Kidney (tissue), 14 donors: ENCODE data around the gene EDAR. TPM values are rescaled to one million over a fixed set of nuclear protein-coding genes. Genes with fewer than 3 reads are reported as not detected.

ENCODE experiments used
- DNase-seq, 5 donors: peaks; one replicate each; pipeline ENCODE4 v3.0.0-alpha.2; 2013 to 2020
- FAIRE-seq: peaks from 2 replicates; lab custom pipeline; 2012; peaks lifted over from hg19 to GRCh38; lab: Jason Lieb, UNC
- H3K27ac ChIP-seq, 2 donors: one replicate each; pipeline ENCODE4 v1.7.0; 2013; ENCODE audit warnings: low read depth in 2 of 2, low read length in 2 of 2, inconsistent platforms in 1 of 2
- H3K27me3 ChIP-seq: one replicate; pipeline ENCODE4 v1.7.1; 2013; ENCODE audit warnings: low read length, inconsistent platforms; ENCODE audit not compliant: control insufficient read depth, insufficient read depth
- H3K36me3 ChIP-seq, 3 donors: one replicate each; pipeline versions ENCODE4 v1.7.0 to v1.7.1; 2013; ENCODE audit warnings: low read length in 3 of 3, control low read depth in 1 of 3, inconsistent platforms in 1 of 3; ENCODE audit not compliant: insufficient read depth in 3 of 3, control insufficient read depth in 2 of 3
- H3K4me1 ChIP-seq, 3 donors: one replicate each; pipeline versions ENCODE4 v1.7.0 to v1.7.1; 2013; ENCODE audit warnings: low read length in 3 of 3, inconsistent platforms in 1 of 3, low read depth in 1 of 3; ENCODE audit not compliant: control insufficient read depth in 2 of 3, insufficient read depth in 2 of 3
- H3K4me3 ChIP-seq, 3 donors: one replicate each; pipeline versions ENCODE4 v1.7.0 to v1.8.1; 2013; ENCODE audit warnings: low read length in 3 of 3, control low read depth in 1 of 3, inconsistent platforms in 1 of 3
- H3K9ac ChIP-seq, 3 donors: one replicate each; pipeline versions ENCODE4 v1.7.0 to v1.7.1; 2013; ENCODE audit warnings: low read length in 3 of 3, control low read depth in 1 of 3, inconsistent platforms in 1 of 3
- H3K9me3 ChIP-seq, 3 donors: one replicate each; pipeline versions ENCODE4 v1.7.0 to v1.7.1; 2013; ENCODE audit warnings: low read length in 3 of 3, control low read depth in 1 of 3, inconsistent platforms in 1 of 3; ENCODE audit not compliant: control insufficient read depth in 2 of 3, insufficient read depth in 1 of 3
- intact Hi-C: fragments of 100-400 bp; cut with DNase I; formaldehyde crosslinking; loops from one replicate; pipeline ENCODE4 v1.11.1; 2022
- polyA plus RNA-seq: library from polyadenylated mRNA; stranded (reverse); fragments of 350-450 nt; fragmentation: Illumina TruSeq; extraction: RNeasy Lipid Tissue Mini Kit (QIAGEN cat#74804); gene quantifications from one replicate; pipeline ENCODE4 v1.2.3, GENCODE V29; 2014; ENCODE audit warnings: low read depth, low replicate concordance; ENCODE audit not compliant: insufficient read depth
- total RNA-seq: library from RNA; stranded (reverse); fragmentation: NEBNext Ultra II Directional; extraction: Animal tissue kit (Norgen Biotek cat#: 25700); gene quantifications from one replicate; pipeline ENCODE4 v1.2.1, GENCODE V29; 2021
- TF ChIP-seq, protein P1 (sequence below): IDR thresholded peaks from 3 replicates; pipeline ENCODE4 v1.5.1; 2012; ENCODE audit warnings: mild to moderate bottlenecking, moderate library complexity, borderline replicate concordance; ENCODE audit not compliant: insufficient read depth; ENCODE audit errors: extremely low read depth
- donor health status: control.
- donor health status: control.
- donor health status: control.
- donor health status: control.
- donor health status: control.
- donor health status: DM: yes; HTN: yes; CAD: no.
- donor health status: Normal renal cell carcinoma (clear cell type).

EDAR gene
- total and polyA plus RNA-seq, 2 donors from 2014 or later: 0.17 to 3.1 TPM

DNA sequence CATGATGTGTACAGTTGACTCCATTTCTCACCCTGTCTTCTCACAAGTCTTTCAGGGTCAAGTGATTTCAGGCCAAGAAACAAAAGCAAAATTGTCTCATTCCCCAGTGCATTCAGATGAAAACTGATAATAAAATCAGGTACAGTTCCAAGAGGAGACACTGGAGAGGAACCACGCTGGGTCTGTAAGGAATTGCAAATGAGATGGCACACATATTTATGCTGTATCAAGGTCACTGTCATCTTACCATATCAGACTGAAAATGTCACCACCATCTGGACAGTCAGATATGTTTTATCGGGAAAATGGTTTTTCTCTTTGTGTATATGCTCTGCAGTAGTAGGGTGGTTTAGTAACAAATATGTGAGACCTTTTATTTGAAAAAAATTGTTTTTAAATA is 110.7 kb downstream of the EDAR start:
- Histone ChIP-seq H3K4me1 (no peaks in the 10 kb centered on the region), H3K27me3 (no peaks in the 10 kb centered on the region), H3K27ac (no peak overlapping the region), H3K9me3 (peaks cover 0 to 9% (median 0%) of the 10 kb centered on the region in 3 donors), H3K36me3 (no peaks in the 10 kb centered on the region), H3K9ac (no peak overlapping the region), H3K4me3 (no peak overlapping the region)
- DNase-seq: no peak
- TF ChIP-seq, protein P1, sequence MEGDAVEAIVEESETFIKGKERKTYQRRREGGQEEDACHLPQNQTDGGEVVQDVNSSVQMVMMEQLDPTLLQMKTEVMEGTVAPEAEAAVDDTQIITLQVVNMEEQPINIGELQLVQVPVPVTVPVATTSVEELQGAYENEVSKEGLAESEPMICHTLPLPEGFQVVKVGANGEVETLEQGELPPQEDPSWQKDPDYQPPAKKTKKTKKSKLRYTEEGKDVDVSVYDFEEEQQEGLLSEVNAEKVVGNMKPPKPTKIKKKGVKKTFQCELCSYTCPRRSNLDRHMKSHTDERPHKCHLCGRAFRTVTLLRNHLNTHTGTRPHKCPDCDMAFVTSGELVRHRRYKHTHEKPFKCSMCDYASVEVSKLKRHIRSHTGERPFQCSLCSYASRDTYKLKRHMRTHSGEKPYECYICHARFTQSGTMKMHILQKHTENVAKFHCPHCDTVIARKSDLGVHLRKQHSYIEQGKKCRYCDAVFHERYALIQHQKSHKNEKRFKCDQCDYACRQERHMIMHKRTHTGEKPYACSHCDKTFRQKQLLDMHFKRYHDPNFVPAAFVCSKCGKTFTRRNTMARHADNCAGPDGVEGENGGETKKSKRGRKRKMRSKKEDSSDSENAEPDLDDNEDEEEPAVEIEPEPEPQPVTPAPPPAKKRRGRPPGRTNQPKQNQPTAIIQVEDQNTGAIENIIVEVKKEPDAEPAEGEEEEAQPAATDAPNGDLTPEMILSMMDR: no peak
- intact Hi-C loops: no loop called here
- FAIRE-seq: no peak

- no peak overlapping the region for H3K27ac ChIP-seq
- no peak overlapping the region for H3K9ac ChIP-seq
- no peak for DNase-seq
- FAIRE-seq: no peak
- TF ChIP-seq, protein P1: no peak
- H3K4me1 ChIP-seq: no peaks in the 10 kb centered on the region
- no peak overlapping the region for H3K4me3 ChIP-seq
- intact Hi-C loops: no loop called here
- H3K36me3 ChIP-seq: no peaks in the 10 kb centered on the region
- H3K27me3 ChIP-seq: no peaks in the 10 kb centered on the region
- peaks cover 0 to 9% (median 0%) of the 10 kb centered on the region in 3 donors for H3K9me3 ChIP-seq
These were observed 111.5 kb downstream of the EDAR start for GRCh38 chr2:108877506-108877905.

DNA sequence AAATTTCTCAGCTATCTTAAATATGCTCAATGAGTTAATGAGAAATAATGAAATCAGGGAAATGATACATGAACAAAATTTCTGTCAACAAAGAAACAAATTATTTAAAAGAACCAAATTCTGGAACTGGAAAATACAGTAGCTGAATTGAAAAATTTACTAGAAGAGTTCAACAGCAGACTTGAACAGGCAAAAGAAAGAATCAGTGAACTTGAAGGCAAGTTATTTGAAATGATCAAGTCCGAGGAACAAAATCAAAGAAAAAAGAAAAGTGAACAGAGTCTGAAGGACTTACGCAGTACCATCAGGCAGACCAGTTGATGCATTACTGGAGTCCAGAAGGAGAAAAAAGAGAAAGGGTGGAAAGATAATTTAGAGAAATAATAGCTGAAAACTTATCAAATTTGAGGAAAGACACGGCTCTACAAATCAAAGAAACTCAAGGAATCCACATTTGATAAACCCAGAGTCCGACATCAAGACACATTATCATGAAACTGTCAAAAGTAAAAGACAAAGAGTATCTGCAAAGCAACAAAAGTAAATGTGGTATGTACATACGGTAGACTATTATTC is 118.9 kb downstream of the EDAR start:
- H3K4me3 ChIP-seq: no peak overlapping the region
- H3K9ac ChIP-seq: no peak overlapping the region
- peaks cover 0 to 13% (median 0%) of the 10 kb centered on the region in 3 donors for H3K9me3 ChIP-seq
- intact Hi-C loops: no loop called here
- FAIRE-seq (no peak), DNase-seq (no peak)
- no peaks in the 10 kb centered on the region for H3K4me1 ChIP-seq
- no peak overlapping the region for H3K27ac ChIP-seq
- no peaks in the 10 kb centered on the region for H3K27me3 ChIP-seq
- TF ChIP-seq, protein P1: no peak
- H3K36me3 ChIP-seq: no peaks in the 10 kb centered on the region

DNA sequence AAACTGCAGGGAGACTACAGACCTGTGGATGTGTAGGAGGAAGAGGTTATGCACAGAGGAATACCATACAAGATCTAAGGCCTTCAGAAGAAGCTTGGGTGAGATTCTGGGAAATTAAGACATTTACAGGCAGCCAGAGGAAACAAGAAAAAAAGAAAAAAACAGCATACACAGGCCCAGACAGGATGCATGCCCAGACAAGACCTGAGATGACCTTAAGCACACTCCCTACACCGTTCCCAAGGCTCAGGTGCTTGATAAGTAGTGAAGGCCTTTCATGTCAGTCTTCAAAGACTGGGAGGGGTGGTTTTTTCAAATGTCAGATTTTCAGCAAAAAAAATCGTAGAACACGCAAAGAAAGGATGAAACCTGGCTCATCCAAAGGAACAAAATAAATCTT is 119.5 kb downstream of the EDAR start:
- FAIRE-seq: no peak

More for the DNA sequence above, 119.5 kb downstream of the EDAR start:
- H3K27ac ChIP-seq: no peak overlapping the region
- no peaks in the 10 kb centered on the region for H3K27me3 ChIP-seq
- intact Hi-C loops: no loop called here
- H3K36me3 ChIP-seq: no peaks in the 10 kb centered on the region
- DNase-seq: no peak
- TF ChIP-seq, protein P1: no peak
- H3K9me3 ChIP-seq: peaks cover 0 to 13% (median 0%) of the 10 kb centered on the region in 3 donors
- no peak overlapping the region for H3K9ac ChIP-seq
- H3K4me3 ChIP-seq: no peak overlapping the region
- H3K4me1 ChIP-seq: no peaks in the 10 kb centered on the region
